AML-193 (cell line): ENCODE results near the gene RADIL.

Experiments
- DNase-seq, 2 experiments: peaks; one replicate each; lab custom pipeline; 2025; lab: John Stamatoyannopoulos, UW

The RADIL gene

GRCh38 chr7:4775250-4775847 lies 108.2 kb downstream of the RADIL start, which contains the start of gene AP5Z1:
Gene AP5Z1 (plus strand): TSS chr7:4775623. CDS start chr7:4775716, 93 bp downstream.
- peak; percentile 80 to 86 for DNase-seq

- DNase-seq, result peak; percentile 62 to 67
Measured at GRCh38 chr7:4774658-4775249, 108.8 kb downstream of the RADIL start.

- no peak for DNase-seq
Measured at GRCh38 chr7:4774007-4774406, 109.5 kb downstream of the RADIL start.

- DNase-seq, result no peak
Measured at GRCh38 chr7:4772306-4772705, 111.2 kb downstream of the RADIL start.

GRCh38 chr7:4771737-4772136 lies 111.8 kb downstream of the RADIL start:
- DNase-seq, result no peak

- no peak for DNase-seq
Measured at GRCh38 chr7:4770886-4771285, 112.6 kb downstream of the RADIL start.

GRCh38 chr7:4769761-4770160 lies 113.8 kb downstream of the RADIL start:
- DNase-seq, result no peak

GRCh38 chr7:4768597-4769569 lies 114.6 kb downstream of the RADIL start:
- DNase-seq, result no peak

- no peak for DNase-seq
Measured at GRCh38 chr7:4766666-4767519, 116.6 kb downstream of the RADIL start.

GRCh38 chr7:4765776-4766490 lies 117.6 kb downstream of the RADIL start:
- no peak for DNase-seq

GRCh38 chr7:4764402-4765007 lies 119.0 kb downstream of the RADIL start:
- DNase-seq, result no peak

GRCh38 chr7:4763794-4764185 lies 119.7 kb downstream of the RADIL start:
- DNase-seq, result no peak

- DNase-seq, result no peak
Measured at GRCh38 chr7:4763091-4763793, 120.3 kb downstream of the RADIL start.

- DNase-seq, result no peak
Measured at GRCh38 chr7:4762121-4763055, 121.1 kb downstream of the RADIL start.

GRCh38 chr7:4760952-4761351 lies 122.6 kb downstream of the RADIL start:
- no peak for DNase-seq

GRCh38 chr7:4759211-4759610 lies 124.3 kb downstream of the RADIL start:
- DNase-seq, result no peak

GRCh38 chr7:4758791-4759190 lies 124.7 kb downstream of the RADIL start:
- no peak for DNase-seq

- no peak for DNase-seq
Measured at GRCh38 chr7:4758111-4758510, 125.4 kb downstream of the RADIL start.

- DNase-seq, result no peak
Measured at GRCh38 chr7:4755045-4755444, 128.5 kb downstream of the RADIL start.
